HG03521 (cell line): ENCODE results near the gene TRPV2.
"Not testable (repeated sequence)": the region's sequence is repeated elsewhere in the genome, so short reads cannot be mapped to it uniquely, and the experiment has no call there.

ENCODE experiments used
- ATAC-seq: cut with Tn5 transposase; IDR thresholded peaks from one replicate; pipeline ENCODE4 v1.9.1; 2021; ENCODE audit warnings: mild to moderate bottlenecking, moderate library complexity; ENCODE audit not compliant: unreplicated experiment

The TRPV2 gene

GRCh38 chr17:16403847-16404246 is 11.5 kb upstream of the TRPV2 start:
- not testable (repeated sequence) for ATAC-seq

GRCh38 chr17:16406742-16407674 is 8.4 kb upstream of the TRPV2 start:
- ATAC-seq, result no peak

GRCh38 chr17:16407911-16408588 is 7.3 kb upstream of the TRPV2 start:
- ATAC-seq, result peak; percentile 75

- no peak for ATAC-seq
Measured at GRCh38 chr17:16417399-16417798, 2.0 kb downstream of the TRPV2 start.

GRCh38 chr17:16417896-16418684 is 2.7 kb downstream of the TRPV2 start:
- no peak for ATAC-seq

GRCh38 chr17:16418685-16419068 is 3.3 kb downstream of the TRPV2 start:
- ATAC-seq, result no peak

GRCh38 chr17:16419074-16419928 is 3.9 kb downstream of the TRPV2 start:
- ATAC-seq, result no peak

GRCh38 chr17:16419929-16420271 is 4.5 kb downstream of the TRPV2 start:
- ATAC-seq, result no peak

- no peak for ATAC-seq
Measured at GRCh38 chr17:16422416-16422815, 7.0 kb downstream of the TRPV2 start.

GRCh38 chr17:16423226-16423872 is 8.0 kb downstream of the TRPV2 start:
- ATAC-seq, result no peak

- no peak for ATAC-seq
Measured at GRCh38 chr17:16425202-16425601, 9.8 kb downstream of the TRPV2 start.

- ATAC-seq, result no peak
Measured at GRCh38 chr17:16425698-16426659, 10.6 kb downstream of the TRPV2 start.

- ATAC-seq, result no peak
Measured at GRCh38 chr17:16427020-16427419, 11.6 kb downstream of the TRPV2 start.

- ATAC-seq, result no peak
Measured at GRCh38 chr17:16428098-16428882, 12.9 kb downstream of the TRPV2 start.

- ATAC-seq, result no peak
Measured at GRCh38 chr17:16429083-16429482, 13.7 kb downstream of the TRPV2 start.

GRCh38 chr17:16430650-16431049 is 15.3 kb downstream of the TRPV2 start:
- no peak for ATAC-seq

GRCh38 chr17:16432017-16432416 is 16.6 kb downstream of the TRPV2 start:
- ATAC-seq, result no peak

- ATAC-seq, result no peak
Measured at GRCh38 chr17:16433514-16433913, 18.1 kb downstream of the TRPV2 start.
